ENCODE results near the gene THAP3.
A peak's percentile ranks its signal among the peaks of the same experiment; 100 is the strongest.

THAP3 gene, protein sequence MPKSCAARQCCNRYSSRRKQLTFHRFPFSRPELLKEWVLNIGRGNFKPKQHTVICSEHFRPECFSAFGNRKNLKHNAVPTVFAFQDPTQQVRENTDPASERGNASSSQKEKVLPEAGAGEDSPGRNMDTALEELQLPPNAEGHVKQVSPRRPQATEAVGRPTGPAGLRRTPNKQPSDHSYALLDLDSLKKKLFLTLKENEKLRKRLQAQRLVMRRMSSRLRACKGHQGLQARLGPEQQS

DNA sequence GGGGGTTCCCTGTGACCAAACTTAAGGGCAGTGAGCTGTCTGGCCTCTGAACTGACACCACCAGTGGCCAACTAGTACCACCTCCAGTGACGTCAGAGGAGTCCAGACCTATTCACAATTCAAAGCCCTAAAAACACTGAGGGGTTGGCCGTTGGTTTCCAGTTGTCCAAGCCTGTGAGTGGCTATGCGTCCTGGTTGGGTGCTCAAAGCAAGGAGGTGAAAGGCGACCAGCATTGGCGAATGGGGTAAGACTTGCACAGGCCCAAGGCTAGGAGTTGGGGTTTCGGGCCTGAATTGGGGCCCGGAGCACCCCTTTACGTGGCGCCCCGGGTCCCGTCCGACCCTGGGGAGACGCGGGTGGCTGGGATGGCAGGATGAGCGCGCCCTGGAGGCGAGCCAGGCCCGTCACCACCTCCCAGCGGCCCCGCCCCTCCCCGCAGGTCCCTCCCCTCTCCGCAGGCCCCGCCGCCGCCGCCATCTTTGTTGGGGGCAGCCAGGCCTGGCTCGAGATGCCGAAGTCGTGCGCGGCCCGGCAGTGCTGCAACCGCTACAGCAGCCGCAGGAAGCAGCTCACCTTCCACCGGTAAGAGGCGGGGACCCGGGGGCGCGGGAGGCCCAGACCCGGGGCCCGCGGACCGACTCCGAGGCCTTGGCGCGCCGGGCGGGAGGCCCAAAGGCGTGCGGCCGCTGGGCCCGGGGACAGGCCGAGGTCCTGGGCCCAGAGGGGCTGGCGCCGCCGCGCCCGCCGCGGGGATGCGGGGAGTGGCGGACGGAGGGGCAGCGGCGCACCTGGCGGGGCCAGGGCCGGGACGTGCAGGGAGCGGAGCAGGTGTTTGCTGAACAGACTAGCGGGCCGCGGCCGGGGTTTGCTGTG lies at the start of gene THAP3:
TSS of gene THAP3 (plus strand) at position 159 of the 874 bp plus-strand sequence. CDS start at position 510, 351 bp downstream.
- peak; percentile 90 for DNase-seq (ENCODE audit: low read depth, low spot score)

DNA sequence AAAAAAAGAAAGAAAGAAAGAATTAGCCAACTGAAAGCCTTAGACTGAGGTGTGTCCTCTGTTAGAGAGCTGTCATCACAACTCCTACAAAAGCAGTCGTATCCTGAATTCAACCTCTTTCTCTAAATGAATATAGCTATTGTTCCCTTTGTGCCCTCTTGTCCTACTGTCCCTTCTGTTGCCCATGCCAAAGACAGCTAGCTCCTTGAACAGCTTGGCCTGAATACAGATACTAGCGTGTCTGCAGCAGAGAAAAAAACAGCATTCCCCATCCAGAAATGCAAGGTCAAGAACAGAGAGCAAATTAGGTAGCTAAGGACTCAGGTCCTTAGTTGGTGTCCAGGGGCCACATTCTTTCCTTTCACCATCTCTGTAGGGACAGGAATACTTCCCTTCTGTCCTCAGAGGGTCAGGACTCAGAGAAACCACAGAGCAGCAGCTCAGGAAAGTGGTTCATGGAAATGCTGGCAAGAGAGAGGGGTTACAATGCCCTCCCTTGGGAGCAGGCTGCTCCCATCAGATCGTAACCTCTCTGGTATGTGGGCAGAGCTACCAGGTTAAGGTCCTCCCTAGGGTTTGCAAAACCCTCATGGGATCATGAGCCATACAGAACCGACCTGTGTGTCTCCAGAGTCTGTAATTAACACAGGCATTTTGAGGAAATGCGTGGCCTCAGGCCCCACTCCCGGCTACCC lies 46.7 kb upstream of the THAP3 start:
- no peak for DNase-seq (ENCODE audit: low read depth, low spot score)

DNA sequence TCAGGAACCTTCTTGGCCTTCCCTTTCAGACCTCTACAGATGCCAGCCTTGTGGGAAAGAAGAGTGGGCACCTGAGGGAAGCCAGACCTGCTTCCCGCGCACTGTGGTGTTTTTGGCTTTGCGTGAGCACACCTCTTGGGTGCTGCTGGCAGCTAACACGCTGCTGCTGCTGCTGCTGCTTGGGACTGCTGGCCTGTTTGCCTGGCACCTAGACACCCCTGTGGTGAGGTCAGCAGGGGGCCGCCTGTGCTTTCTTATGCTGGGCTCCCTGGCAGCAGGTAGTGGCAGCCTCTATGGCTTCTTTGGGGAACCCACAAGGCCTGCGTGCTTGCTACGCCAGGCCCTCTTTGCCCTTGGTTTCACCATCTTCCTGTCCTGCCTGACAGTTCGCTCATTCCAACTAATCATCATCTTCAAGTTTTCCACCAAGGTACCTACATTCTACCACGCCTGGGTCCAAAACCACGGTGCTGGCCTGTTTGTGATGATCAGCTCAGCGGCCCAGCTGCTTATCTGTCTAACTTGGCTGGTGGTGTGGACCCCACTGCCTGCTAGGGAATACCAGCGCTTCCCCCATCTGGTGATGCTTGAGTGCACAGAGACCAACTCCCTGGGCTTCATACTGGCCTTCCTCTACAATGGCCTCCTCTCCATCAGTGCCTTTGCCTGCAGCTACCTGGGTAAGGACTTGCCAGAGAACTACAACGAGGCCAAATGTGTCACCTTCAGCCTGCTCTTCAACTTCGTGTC lies 45.9 kb upstream of the THAP3 start:
- DNase-seq (ENCODE audit: low read depth, low spot score) = no peak

DNA sequence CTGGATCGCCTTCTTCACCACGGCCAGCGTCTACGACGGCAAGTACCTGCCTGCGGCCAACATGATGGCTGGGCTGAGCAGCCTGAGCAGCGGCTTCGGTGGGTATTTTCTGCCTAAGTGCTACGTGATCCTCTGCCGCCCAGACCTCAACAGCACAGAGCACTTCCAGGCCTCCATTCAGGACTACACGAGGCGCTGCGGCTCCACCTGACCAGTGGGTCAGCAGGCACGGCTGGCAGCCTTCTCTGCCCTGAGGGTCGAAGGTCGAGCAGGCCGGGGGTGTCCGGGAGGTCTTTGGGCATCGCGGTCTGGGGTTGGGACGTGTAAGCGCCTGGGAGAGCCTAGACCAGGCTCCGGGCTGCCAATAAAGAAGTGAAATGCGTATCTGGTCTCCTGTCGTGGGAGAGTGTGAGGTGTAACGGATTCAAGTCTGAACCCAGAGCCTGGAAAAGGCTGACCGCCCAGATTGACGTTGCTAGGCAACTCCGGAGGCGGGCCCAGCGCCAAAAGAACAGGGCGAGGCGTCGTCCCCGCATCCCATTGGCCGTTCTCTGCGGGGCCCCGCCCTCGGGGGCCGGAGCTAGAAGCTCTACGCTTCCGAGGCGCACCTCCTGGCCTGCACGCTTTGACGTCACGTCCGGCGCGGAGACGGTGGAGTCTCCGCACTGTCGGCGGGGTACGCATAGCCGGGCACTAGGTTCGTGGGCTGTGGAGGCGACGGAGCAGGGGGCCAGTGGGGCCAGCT lies 45.1 kb upstream of the THAP3 start, which contains the start of gene ZBTB48:
TSS of gene ZBTB48 (plus strand) at position 621 of the 745 bp plus-strand sequence. CDS start 616 bp downstream, outside the sequence.
- peak; percentile 99 for DNase-seq (ENCODE audit: low read depth, low spot score)

DNA sequence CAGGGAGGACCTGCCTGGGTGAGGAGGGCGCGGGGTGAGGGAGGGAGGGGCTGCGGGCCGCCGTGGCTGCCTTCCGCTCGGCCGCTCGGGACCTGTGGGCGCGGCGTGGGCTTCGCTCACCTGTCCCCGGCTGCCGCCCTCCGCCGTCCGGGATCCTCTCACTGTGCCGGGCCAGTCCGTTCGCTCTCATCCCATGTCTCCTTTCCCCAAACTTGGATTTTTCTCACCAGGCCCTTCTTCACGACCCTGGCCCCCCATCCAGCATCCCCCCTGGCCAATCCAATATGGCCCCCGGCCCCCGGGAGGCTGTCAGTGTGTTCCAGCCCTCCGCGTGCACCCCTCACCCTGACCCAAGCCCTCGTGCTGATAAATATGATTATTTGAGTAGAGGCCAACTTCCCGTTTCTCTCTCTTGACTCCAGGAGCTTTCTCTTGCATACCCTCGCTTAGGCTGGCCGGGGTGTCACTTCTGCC lies 44.5 kb upstream of the THAP3 start:
- DNase-seq (ENCODE audit: low read depth, low spot score) = no peak

DNA sequence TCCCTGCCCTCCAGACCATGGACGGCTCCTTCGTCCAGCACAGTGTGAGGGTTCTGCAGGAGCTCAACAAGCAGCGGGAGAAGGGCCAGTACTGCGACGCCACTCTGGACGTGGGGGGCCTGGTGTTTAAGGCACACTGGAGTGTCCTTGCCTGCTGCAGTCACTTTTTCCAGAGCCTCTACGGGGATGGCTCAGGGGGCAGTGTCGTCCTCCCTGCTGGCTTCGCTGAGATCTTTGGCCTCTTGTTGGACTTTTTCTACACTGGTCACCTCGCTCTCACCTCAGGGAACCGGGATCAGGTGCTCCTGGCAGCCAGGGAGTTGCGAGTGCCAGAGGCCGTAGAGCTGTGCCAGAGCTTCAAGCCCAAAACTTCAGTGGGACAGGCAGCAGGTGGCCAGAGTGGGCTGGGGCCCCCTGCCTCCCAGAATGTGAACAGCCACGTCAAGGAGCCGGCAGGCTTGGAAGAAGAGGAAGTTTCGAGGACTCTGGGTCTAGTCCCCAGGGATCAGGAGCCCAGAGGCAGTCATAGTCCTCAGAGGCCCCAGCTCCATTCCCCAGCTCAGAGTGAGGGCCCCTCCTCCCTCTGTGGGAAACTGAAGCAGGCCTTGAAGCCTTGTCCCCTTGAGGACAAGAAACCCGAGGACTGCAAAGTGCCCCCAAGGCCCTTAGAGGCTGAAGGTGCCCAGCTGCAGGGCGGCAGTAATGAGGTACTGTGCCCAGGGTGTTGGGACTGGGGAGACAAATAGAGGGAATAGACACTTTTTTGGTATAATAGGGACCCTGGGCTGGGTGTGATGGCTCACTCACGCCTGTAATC lies 43.9 kb upstream of the THAP3 start:
- DNase-seq (ENCODE audit: low read depth, low spot score) = peak; percentile 50

DNA sequence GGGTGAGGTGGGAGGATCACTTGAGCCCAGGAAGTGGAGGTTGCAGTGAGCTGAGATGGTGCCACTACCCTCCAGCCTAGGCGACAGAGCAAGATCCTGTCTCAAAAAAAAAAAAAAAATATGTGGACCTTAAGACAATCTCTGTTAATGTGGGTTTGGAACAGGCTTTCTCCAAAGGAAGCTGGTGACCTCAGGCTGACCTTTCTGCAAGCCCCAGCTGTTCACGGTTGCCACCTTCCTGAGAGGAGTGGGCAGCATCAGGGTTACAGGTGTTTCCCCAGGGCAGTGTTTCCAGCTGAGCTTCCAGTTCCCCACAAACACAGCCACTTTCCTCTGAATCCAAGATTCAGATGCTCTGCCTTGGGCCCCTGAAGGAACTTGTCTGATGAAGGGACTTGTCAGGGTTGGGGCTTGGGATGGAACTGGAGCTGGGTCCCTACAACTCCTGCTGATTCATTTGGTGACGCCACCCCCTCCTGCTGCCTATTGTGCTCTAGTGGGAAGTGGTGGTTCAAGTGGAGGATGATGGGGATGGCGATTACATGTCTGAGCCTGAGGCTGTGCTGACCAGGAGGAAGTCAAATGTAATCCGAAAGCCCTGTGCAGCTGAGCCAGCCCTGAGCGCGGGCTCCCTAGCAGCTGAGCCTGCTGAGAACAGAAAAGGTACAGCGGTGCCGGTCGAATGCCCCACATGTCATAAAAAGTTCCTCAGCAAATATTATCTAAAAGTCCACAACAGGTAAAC lies 42.9 kb upstream of the THAP3 start:
- no peak for DNase-seq (ENCODE audit: low read depth, low spot score)

DNA sequence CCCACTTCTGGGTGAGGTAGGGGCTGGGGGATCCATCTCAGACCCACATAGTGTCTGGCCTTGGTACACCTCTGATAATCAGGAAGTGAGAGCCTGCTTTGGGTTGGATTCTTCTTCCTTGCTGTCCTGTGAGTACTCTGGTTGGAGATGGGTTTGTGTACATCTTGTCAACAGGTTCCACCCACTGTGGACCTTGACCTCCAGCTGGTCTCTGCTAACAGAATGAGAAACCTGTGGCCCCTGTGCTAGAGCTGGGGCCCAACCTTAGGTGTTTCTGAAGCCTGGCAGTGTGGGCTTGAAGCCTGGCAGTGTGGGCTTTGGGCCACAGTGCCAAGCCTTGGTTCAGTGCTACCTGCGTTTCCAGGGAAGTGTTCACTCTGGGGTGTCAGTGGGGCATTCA lies 42.3 kb upstream of the THAP3 start:
- DNase-seq (ENCODE audit: low read depth, low spot score) = no peak

DNA sequence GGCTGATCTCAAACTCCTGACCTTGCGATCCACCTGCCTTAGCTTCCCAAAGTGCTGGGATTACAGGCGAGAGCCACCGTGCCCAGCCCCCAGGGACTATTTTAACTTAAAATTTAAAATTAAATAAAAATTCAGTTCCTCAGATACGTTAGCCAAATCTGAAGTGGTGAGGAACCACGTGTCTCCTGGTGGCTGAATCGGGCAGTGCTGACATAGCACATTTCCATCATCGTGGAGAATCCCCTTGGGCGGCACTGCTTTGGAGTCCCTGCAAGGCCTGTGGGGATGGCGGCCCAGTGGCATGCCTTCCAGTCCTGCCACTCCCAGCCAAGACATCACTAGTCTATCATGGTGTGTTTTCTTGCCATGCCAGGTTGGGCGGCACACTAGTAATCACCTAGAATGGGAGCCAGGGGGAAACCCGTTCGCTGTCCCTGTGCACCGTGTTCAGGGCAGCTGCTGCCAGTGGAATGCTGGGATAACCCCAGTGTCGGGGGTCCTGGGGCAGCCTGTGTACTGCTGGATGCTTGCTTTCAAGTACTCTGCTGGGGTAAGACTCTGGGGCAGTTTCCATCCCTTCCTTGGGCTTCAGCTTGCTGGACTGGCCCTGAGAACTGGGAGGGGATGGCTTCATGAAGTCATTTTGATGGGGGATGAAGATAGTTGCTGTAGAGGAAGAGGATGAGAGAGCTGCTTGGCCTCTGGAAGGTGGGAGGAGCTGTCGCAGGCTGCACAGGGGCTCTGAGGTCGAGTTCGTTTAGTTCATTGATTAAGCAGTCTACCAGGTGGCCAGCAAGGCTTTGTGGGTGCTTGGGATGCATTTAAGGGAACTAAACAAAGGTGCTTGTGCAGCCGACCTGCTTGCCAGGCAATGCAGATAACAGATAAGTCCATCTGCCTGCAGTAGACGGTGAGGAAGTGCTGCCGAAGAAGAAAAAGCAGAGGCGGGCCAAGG lies 40.3 kb upstream of the THAP3 start:
- no peak for DNase-seq (ENCODE audit: low read depth, low spot score)

DNA sequence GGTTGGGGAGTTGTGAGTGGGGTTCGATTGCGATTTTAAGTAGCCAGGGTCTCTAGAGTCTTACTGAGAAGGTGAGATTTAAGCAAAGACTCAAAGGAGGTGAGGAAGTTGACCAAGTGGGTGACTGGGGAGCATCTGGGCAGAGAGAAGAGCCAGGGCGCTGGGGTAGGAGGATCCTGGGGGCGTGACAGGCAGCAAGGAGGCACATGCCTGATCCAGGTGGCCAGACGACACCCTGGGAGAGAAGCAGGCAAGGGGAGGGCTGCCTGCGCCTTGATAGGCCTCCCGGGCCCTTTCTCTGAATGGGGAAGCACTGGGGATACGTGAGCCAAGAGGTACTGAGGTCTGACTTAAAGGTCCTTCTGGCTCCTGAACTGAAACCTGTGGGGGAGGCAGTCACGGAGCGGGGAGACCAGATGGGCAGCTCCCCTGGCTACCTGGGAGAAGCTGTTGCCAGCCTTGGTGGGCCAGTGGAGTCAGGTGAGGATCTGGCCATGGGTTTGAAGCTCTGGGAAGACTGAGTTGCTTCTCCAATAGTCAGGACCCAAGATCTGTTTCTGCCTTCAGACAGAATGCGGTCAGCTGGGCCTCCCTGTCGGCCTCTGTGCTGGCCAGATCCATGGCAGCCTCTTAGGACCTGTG lies 39.5 kb upstream of the THAP3 start:
- DNase-seq (ENCODE audit: low read depth, low spot score) = no peak

DNA sequence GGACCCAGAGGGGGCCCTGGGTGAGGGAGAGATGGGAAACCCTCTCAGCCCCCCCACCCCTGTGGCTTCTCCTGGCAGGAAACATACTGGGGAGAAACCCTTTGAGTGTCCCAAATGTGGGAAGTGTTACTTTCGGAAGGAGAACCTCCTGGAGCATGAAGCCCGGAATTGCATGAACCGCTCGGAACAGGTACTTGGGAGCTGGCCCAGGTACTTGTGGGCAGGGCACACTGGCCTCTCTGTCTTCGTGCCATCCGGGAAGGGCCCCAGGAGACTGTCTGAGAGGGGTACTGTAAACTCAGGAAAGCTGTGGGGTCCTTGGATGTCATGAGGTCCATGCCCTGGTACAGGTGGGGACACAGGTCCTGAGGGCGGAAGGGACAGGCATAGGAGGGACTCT lies 38.8 kb upstream of the THAP3 start:
- DNase-seq (ENCODE audit: low read depth, low spot score) = no peak

DNA sequence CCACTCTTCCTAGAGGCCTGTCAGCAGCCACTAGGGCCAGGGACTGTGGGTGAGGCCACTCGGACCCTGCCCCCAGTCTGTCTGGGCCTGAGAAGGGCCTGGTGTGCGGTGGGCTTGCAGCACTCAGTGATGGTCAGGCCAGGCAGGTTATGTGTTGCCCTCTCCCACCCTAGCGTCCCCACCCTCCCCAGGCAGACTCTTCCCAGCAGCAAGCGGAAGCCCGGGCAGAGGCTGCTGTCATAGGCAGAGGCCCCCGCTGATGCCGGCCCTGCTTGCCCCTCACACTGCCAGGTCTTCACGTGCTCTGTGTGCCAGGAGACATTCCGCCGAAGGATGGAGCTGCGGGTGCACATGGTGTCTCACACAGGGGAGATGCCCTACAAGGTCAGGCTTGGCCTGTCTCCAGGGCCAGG lies 38.3 kb upstream of the THAP3 start:
- no peak for DNase-seq (ENCODE audit: low read depth, low spot score)

DNA sequence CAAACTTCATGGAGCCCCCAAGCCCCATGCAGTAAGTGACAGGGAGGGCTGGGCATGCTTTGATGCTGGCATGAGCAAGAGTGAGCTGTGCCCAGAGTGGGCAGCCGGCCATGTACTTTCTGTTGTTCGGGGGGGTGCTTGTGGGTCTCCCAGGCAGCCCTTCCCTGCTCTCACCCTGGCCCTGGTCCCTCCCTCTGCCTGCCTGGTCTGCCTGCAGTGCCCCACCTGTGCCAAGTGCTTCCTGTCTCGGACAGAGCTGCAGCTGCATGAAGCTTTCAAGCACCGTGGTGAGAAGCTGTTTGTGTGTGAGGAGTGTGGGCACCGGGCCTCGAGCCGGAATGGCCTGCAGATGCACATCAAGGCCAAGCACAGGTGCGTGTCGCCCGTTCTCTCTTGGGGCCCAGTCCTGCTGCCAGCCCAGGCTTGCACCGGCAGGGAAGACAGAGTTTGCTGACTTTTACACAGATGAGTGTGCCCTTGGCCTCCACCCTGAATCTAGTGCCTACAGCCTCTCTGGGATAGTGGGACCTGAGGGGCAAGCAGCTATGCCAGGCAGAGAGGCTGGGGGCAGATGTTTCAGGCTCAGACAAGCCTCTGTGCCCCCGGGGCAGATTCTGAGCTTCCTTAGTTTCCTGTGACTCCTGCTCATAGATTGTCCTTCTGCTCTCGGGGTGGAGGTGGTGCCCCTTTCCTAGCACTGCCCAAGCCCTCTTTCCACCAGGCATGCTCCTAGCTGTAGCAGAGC lies 37.2 kb upstream of the THAP3 start:
- no peak for DNase-seq (ENCODE audit: low read depth, low spot score)

DNA sequence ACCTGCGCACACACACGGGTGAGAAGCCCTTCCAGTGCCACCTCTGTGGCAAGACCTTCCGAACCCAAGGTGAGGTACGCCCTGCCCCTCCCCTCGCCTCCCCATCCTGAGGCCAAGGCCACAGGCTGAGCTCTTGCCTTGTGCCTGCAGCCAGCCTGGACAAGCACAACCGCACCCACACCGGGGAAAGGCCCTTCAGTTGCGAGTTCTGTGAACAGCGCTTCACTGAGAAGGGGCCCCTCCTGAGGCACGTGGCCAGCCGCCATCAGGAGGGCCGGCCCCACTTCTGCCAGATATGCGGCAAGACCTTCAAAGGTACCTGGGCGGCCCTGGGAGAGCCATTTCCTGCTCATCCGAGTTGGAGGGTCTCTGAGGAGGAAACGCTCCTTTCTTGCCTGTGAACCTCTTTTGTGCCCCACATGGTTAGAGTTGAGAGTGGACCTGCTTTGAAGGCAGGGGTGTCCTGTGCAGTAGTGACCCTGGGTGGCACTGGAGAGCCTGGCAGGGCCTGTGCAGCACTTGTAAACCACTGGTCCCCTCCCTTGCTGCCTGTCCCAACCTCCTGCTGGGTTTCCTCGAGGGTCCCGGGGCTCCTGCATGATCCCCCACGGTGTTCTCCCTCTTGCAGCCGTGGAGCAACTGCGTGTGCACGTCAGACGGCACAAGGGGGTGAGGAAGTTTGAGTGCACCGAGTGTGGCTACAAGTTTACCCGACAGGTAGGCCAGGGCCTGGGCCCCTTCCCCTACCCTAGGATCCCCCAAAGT lies 36.4 kb upstream of the THAP3 start:
- DNase-seq (ENCODE audit: low read depth, low spot score) = no peak

DNA sequence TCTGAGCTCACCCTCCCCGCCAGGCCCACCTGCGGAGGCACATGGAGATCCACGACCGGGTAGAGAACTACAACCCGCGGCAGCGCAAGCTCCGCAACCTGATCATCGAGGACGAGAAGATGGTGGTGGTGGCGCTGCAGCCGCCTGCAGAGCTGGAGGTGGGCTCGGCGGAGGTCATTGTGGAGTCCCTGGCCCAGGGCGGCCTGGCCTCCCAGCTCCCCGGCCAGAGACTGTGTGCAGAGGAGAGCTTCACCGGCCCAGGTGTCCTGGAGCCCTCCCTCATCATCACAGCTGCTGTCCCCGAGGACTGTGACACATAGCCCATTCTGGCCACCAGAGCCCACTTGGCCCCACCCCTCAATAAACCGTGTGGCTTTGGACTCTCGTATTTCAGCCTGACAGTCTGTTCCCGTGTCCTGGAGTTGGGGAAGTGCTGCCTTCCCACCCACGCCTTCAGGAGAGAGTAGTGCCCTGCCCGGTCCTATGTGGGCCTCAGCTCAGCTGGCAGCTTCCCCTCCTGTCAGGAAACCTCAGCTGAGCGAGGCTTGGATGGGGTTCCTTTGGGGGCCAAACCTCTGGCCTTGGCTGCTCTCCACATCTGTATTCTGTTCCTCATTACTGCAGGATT lies 35.7 kb upstream of the THAP3 start:
- no peak for DNase-seq (ENCODE audit: low read depth, low spot score)

DNA sequence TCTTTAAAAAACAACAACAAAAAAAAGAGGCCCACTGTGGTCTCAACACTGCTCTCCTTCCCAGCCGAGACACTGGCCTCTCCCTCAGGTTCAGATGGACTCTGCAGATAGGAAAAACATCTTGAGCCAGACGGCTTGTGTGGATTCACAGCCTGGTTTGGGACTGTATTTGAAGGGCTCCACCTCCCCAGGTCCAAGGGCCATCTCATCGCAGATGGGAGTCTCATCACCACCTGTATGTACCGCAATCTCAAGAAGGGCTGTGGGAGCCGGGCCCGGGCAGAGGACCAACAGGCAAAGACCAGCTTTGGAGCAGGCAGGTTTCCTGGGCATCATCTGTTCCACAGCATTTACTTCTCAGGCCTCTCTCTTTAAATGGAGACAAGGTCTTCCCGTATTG lies 34.6 kb upstream of the THAP3 start:
- no peak for DNase-seq (ENCODE audit: low read depth, low spot score)

Measured in ELF-1 (cell line).